Activated gamma-delta T cell treated with anti-CD3 and anti-CD28 coated beads, Interleukin-2, amount 50 U/mL, for 16 hours (primary cell): ENCODE data around the gene SH3GLB2.
"Not testable (repeated sequence)": the region's sequence is repeated elsewhere in the genome, so short reads cannot be mapped to it uniquely, and the experiment has no call there.

ENCODE experiments used
- DNase-seq: peaks from one replicate; pipeline ENCODE4 v3.0.0-alpha.2; 2020; ENCODE audit warnings: low read depth

Gene SH3GLB2

DNA sequence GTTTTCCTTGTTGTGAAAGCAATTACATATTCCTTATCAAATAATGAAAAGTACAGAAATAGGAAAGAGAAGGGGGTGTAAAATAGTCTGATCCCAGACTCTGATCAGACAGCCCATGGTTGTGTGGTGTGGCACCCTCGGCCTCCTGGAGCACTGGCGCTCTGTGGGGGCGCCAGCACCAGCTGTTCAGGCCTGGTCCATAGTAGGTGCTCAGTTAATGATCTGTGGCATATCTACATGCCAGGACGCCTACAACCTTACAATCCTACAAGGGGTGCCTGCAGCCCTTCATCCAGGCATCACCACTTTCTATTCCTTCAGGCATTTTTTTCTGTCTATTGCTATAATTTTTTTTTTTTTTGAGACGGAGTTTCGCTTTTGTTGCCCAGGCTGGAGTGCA lies 24.9 kb upstream of the SH3GLB2 start:
- DNase-seq: no peak

DNA sequence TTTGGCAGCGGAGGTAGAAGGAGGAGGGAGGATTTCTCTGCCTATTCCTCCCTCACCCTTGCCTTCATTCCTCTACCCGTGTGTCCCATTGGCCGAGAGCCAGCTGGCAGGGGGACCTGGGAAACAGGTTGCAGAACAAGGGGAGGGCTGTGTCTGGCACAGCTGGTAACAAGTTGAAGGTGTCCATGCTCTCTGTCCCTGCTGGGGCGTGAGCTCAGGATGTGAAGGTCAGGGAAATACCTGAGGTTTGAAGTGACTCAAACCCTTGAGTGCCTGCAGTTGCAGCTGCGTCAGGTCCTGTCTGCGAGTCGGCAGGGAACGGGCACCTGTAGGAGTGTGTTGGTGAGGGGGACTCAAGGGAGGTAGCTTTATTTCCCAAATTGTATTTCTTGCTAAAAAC lies 24.5 kb upstream of the SH3GLB2 start:
- DNase-seq: no peak

DNA sequence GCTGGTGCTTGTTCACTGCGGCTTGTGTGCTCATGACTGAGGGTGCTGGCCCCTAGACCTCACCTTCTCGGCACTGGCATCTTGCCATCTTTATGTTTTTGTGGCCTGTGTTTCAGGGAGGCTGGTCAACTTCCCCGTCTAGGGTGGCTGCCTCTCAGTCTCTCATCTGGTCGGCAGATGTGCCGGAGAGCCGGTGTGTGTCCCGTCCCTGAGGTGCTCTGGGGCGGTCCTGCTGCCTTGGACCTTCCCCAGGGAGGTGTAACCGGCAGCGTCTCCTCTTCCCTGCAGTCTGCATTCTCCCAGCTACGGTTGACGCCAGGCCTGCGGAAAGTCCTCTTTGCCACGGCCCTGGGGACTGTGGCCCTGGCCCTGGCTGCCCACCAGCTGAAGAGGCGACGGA lies 13.9 kb upstream of the SH3GLB2 start:
- DNase-seq: no peak

DNA sequence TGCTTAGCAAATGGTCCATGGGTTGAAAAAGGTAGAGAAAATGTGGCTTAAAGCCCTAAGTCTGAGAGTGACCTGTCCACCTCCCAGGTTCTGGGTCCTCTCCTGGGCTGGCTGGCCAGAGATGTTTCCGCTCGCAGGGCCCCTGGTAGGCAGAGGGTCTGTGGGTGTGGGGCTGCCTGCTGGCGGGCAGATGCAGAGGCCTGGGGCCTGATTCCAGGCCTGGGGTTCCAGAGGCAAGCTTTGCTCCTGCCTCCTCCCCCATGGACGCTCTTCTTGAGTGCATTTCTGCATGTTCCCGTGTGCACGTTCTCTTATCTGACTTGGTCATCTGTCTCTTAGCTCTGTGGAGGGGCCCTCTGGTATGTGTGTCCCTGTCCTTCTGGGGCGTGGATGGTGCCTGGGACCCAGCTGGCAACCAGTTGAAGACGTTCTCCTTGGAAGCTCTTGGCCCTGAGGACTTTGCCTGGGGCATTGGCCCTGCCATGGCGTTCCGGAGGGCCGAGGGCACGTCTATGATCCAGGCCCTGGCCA lies 12.0 kb upstream of the SH3GLB2 start:
- DNase-seq: no peak

DNA sequence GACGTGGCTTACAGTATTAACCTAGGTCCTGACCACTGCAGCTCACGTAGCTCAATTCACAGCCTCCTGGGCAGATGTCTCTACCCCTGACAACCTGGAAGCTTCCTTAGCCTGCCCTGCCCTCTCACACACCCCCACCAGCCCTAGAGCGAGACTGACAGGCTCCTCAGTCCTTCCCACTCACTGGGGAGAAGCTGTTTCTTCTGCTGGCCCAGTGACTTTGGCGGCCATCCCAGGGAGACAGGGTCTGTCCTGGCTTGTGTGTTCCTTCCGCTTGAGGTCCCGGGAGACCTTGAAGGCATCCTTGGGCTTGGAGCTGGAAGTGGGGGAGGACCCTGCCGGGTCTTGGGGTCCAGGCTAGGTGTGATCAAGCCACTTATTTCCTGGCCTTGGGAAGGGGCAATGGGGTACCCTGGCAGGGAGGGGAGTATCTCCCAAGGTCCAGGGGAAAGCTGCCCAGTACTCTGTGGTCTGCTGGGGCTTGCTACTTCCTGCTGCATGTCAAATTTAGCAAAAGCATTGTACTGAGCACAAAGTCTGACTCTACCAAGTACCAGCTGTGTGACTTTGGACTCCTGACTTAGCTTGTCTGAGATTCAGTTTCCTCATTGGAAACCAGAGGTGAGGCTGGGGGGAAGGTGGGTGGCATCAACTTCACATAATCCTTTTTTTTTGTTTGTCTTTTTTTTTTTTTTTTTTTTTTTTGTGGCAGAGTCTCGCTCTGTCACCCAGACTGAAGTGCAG lies 10.2 kb upstream of the SH3GLB2 start:
- no peak for DNase-seq

DNA sequence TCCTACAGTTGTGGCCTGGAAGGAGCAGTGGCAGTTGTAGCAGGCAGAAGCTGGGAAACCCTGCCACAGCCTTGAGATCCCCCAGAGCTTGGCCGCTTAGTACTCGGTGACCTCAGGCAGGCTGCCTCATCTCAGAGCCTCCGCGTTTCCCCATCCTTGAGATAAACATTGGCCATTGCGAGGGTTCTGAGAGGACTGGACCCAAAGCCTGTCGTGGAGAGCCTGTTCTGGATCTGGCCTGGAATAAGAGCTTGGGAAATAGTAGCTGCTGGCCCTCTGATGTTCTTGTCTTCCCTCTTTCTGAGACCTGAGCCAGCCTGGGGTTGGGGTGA lies 9.6 kb upstream of the SH3GLB2 start:
- no peak for DNase-seq

DNA sequence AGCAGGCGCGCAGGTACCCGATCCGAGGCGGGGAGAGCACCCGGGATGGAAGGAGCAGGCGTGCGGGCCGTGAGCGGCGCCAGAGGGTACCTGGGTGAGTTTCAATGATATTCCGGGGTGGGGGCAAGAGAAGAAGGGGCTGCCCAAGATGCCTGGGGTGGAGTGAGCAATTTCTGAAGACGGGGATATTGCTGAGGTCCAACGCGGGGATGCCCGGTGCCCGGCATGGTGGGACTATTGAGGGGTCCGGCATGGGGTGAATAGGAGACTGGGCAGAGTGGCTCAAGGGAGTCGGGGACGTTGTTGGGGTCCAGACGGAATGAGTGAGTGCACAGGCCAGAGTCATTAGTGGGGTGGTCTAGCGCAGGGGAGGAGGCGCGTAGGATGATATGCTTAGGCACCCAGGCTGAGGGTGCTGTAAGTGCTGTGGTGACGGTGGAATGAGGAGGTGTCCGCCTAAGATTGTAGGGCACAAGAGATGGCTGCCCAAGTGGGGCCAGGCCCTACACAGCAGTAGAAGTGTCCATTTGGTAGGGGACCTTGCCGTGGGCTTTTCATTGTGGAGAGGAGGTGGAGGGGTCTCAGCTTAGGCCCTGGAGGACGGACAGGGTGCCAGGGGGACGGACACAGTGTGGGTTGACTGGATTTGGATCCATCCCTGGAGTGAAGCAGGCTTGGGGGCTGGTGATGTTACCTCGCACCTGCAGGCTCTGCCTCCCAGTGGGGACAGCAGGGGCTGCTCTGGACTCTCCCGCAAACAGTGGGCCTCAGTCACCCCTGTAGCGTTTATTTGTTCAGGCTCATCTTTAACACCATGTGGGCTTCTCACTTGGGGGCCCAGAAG lies 9.0 kb upstream of the SH3GLB2 start:
- DNase-seq: no peak

DNA sequence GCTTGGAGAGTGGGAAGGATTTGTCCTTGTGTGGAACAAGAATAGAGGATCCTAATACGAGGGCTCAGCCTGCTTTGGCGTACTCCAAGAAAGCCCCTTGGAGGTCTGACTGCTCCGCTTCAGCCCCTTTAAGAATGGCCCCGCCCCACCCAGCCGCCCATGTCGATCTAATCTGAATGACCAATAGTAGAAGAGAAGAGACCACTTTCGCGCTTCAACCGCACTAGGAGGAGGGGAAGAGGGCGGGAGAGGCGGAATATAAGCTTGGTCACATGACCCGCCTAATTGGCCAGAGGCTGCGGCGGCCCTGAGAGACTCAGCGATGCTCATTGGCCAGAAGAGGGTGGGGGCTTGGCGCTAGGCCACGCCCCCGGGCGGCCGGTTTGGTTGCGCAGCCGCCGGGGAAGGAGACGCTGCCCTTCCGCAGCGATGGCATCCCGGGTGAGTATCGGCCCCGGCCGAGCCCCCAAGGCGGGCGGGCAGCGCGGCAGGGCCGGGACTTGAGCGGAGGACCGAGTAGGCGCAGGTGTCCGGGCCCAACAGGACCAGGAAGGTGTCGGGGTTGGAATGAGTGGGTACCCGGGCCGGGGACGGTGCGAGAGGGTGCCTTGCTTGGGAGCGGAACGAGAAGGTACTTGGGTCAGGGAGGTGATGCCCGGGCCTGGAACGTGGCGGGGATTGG lies 8.3 kb upstream of the SH3GLB2 start, which contains the start of gene MIGA2:
Gene MIGA2, plus strand, starts transcription at position 386 of the 682 bp plus-strand sequence. CDS start 3,969 bp downstream, outside the sequence.
- peak; percentile 93 for DNase-seq

DNA sequence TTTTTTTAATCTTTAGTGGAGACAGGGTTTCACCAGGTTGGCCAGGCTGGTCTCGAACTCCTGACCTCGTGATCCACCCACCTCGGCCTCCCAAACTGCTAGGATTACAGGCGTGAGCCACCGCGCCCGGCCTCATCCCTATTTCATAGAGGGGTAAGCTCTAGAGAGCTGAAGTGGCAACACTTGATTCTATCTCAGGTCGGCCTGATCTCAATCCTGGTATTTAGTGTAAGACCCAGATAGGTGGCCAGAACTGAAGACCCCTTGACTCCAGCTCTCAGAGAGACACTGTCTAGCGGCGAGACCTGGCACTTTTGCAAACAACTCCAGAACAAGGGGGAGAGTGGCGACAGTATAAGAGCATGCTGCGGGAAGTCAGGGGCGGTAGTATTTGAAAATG lies 7.7 kb upstream of the SH3GLB2 start:
- not testable (repeated sequence) for DNase-seq

DNA sequence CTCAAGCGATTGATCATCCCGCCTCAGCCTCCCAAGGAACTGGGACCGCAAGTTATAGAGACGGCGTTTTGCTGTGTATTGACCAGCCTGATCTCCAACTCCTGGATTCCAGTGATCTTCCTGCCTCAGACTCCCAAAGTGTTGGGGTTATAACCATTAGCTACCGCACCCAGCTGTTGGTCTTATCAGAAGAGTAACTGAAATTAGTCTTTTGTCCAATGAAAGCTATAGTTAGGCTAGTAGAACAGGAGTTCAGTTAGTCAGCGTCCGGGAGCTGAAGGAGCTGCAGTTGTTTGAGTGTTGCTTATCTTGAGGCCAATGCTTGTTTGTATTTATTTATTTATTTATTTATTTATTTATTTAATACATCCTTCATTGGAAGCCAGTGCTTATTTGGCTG lies 5.1 kb upstream of the SH3GLB2 start:
- no peak for DNase-seq

DNA sequence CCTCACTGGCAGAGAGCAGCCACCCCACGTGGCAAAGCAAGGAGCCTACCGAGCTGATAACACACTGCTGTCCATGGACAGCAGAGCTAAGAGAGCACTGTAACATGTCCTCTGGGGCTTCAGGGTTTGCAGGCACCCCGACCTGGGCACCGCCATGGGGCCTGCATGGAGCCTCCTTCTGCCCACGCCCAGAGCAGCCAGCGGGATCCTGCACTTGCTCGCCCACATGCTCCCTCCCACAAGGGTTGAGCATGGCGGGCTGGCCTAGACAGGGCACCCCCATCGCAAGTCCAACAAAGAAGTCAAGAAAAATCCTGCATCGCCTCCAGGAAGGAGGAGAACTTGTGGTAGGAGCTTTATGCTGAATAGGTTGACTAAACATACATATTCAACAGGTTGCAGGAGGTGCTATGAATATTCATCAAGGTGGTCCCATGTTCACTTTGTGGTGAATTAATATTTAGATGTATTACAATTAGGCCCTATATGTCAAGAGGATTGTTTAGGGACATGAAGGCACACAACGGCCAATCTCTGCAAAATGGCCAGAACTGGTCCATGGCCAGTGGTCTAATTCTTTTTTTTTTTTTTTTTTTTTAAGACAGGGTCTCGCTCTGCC lies 4.5 kb upstream of the SH3GLB2 start:
- DNase-seq: no peak

DNA sequence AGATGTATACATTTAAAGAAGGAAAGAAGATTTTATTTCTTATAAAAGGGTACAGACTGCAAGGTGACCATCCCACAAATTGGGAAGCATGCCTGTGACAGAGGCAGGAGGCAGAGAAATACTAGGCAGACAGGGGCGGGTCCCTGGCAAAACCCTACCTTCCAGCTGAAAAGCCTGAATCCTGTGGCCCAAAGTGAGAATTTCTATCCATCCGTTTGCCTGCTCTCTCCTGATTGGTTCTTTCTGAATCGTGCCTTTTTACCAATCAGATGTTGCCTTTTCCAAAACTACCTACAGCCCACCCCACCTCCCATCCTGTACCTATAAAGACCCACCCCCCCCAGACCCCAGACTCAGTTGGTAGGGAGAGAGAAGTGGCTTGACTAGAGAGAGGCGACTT lies 3.4 kb upstream of the SH3GLB2 start:
- DNase-seq: no peak

DNA sequence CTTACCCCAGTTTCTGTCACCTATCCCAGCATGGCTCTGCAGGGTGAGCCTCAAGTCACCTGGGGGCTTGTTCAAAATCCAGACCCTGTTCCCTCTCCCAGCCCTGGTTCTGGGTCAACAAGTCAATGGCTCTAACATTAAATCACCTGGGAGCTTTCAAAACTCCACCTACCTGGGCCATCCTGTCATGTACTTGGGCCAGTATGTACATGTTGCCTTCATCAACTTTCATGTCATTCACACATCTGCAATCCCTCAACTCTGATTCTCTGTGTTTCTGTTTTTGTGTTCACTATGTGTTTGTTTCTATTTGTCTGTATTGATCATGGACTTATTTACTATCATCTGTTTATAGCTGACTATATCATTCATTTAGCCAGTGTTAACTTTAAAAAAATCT lies 2.1 kb upstream of the SH3GLB2 start:
- no peak for DNase-seq

DNA sequence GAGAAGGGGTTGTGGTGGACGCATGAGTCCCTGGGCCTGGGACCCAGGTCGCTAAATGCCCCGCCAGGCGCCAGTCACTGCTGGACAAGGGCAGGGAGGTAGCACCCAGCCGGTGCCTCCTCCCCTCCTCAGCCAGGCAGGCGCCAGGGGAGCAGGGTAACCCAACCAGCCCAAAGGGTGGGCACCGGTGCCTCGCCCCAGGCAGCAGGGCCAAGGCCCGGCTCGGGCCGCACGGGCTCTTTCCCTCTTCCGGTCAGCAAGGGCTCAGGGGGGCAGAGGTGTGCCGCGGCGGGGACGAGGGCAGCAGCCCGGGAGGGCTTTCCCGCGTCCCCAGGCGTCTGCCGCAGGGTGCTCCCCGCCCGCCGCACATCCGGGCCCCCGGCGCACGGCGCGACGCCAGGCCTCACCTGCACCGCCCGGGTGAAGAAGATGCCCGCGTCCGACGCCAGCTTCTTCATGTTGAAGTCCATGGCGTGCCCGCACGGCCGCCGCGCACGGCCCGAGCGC lies 393 bp downstream of the SH3GLB2 start:
- peak; percentile 57 for DNase-seq

DNA sequence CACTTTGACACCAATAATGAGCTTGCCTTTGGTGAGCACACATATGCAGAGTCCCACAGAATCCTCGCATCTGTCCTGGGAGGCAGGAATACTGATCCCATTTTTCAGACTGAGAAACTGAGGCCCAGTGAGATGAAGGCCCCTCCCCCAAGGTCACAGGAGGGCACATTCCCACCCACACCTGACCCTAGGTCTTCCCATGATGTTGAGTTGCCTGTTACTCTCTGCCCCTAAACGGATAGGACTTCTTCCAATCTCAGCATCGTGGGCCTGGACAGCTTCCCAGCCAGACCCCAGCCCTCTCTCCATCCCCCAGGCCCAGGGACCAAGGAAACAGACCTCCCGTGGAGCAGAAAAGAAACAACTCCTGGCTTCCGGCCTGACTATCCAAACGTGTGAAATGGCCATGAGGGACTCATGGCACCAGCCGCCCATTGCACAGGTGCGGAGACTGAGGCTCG lies 877 bp downstream of the SH3GLB2 start:
- no peak for DNase-seq

DNA sequence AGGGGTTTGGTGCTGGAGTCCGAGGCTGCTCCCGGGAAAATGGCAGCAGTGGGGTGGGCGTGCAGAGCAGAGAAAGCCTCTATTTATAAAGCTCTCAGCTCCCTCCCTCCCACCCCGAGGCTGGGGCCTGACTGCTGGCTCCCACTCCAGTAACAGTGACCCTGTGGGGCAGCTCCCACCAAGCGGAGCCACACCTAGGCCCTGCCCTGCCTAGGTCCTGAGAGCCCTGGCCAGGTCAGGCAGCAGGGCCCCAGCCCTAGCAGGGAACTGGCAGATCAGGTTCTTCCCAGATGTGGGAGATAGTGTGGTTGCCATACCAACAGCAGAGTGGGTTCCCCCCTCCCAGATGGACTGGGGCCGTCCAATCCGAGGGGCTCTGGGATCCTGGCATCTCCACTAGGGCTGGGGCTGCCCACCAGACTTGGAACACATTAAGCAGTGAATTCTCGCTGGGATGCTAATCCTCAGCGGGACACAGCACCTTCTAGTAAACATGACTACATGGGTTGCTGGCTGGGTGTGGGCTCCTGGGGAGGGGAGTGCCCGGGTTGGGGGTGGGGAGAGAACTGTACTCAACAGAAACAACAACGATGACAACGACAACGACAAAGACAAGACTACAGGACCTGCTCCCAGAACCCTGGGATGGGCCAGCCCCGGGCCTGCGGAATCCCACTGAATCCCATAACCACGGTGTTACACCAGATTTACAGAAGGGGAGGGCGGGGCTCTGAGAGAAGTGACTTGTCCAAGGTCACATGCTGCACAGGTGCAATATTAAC lies 1.5 kb downstream of the SH3GLB2 start:
- DNase-seq: no peak

DNA sequence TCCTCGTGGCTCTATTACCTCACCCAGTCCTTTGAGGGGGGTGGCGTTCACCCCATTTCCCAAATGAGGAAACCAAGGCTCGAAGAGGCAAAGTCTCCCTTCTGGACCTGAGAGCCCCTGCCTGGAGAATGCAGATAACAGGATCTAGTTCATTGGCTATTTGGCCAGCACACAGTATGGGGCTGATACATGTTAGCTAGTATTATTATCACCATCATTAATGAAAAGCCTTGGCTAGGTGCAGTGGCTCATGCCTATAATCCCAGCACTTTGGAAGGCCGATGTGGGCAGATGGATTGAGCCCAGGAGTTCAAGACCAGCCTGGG lies 4.3 kb downstream of the SH3GLB2 start:
- DNase-seq: no peak

DNA sequence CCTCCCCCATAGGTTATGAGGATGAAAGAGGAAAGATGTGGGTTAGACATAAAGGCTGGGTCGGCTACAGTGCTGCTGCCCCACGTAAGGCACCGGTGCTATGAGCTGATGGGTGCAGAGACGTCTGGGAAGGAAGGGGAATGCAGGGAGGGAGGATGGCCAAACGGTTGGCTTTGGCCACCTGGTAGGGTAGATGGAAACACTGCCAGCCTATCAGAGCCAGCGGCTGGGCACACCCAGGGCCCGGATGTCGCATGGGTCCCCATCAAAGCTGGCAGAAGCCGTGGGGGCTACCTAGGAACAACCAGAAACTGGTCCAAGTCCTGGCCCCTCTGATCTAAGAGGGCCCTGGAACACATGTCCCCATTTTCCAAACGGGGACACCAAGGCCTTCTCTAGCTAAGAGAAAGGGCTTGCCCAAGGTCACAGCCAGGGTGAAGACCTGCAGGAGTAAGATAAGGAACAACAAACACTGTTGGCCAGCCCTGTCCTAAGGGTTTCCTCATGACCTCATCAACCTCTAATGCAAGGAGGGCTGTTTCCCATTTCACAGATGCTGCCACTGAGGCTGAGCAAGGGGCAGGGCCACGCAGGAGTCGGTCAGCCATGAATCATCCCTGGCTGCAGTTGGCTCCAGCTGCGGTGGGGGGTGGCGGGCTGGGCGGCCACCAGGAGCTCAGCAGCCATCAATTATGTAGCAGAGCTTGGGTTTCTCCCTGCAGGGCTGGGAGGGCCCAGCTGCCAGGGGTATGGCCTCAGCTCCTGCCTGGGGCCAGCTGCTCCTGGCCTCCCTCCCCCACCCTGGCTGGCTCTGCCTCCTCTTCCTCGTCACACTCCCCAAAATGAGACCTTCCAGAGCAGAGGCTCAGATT lies 4.9 kb downstream of the SH3GLB2 start:
- DNase-seq: no peak

DNA sequence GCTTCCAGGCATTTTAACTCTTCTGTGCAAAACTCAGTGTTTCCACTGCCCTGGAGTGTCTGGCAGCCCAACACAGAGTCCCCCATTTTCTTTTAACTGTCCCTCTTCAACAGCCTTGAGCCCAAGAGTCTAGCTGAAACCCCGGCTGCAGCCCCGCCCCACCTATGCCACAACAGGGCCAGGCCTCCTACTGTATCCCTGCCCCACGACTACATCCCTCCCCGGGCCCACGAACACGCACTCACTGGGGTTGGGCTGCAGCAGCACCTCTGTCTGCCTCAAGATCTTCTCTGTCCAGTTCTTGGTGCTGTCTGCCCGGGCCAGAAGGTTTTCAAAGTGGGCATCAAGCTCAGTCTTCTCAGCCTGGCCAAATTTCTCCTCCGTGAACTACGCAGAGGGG lies 6.1 kb downstream of the SH3GLB2 start:
- no peak for DNase-seq

DNA sequence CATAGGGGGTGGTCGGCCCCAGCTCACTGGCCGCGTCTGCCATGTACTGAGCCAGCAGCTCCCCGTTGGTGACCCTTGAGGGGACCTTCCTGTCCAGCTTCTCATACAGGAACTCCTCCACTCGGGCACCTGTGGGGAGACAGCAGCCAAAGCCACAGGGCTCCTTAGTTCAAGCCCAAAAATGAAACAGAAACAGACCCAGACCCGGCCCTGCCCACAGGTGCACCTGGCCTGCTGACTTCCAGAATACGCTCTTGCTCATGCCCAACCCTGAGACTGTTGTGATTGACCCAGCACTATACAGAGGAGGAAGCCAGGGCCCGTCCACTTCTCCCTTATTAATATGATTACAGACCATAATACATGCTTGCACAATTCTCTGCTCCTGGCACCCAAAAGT lies 7.0 kb downstream of the SH3GLB2 start:
- no peak for DNase-seq
